ENCODE data around the gene DDIT4L.
"Not testable (repeated sequence)": the region's sequence is repeated elsewhere in the genome, so short reads cannot be mapped to it uniquely, and the experiment has no call there.

Gene DDIT4L

DNA sequence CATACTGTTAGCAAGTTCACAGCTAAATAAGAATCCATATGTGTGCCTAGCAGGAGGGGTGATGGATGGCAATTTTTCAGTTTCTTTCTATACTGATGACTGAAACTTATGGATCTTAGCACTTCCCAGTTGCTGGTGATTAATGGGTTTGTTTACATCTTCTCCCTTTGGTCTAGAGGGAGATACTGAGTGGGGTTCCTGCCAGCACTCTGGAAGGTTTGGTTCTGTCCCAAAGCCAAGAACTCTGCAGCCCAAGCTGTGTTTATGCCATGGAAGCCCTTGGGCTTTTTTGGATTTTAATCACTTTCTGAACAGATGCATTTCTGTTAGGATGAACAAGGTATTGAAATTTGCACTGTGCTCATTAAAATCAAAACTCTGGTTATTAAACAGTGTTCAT, 43.5 kb downstream of the DDIT4L start:
- Histone ChIP-seq H3K56ac (ENCODE audit: low read length) (no peak overlapping the region), H4K8ac (ENCODE audit: low read depth, low read length) (no peak overlapping the region), H3K79me2 (ENCODE audit: control insufficient read depth, insufficient read depth, low read length) (no peaks in the 10 kb centered on the region), H3K9ac (ENCODE audit: low read length) (no peak overlapping the region), H4K5ac (ENCODE audit: low read length) (no peak overlapping the region), H2BK15ac (replicated peaks; ENCODE audit: low read depth) (no peak overlapping the region), H3K18ac (ENCODE audit: low read length) (no peak overlapping the region), H3K23ac (ENCODE audit: low read length) (no peak overlapping the region), H3K4ac (ENCODE audit: low read depth, low read length) (no peak overlapping the region), H2BK5ac (ENCODE audit: low read length) (no peak overlapping the region), H3K4me3 (ENCODE audit: low read length) (no peak overlapping the region), H2AK5ac (ENCODE audit: low read length) (no peak overlapping the region), H3K27me3 (ENCODE audit: insufficient read depth, low read length, poor library complexity) (no peaks in the 10 kb centered on the region), H3K36me3 (ENCODE audit: control insufficient read depth, insufficient read depth, low read length) (no peaks in the 10 kb centered on the region), H2BK120ac (ENCODE audit: low read depth, low read length) (no peak overlapping the region), H3K79me1 (ENCODE audit: low read length) (no peaks in the 10 kb centered on the region), H3K27ac (ENCODE audit: low read depth, low read length) (no peak overlapping the region), H3K4me1 (ENCODE audit: control insufficient read depth, low read depth, low read length) (no peaks in the 10 kb centered on the region), H3K4me2 (ENCODE audit: low read length) (no peak overlapping the region)
- no peak for DNase-seq

DNA sequence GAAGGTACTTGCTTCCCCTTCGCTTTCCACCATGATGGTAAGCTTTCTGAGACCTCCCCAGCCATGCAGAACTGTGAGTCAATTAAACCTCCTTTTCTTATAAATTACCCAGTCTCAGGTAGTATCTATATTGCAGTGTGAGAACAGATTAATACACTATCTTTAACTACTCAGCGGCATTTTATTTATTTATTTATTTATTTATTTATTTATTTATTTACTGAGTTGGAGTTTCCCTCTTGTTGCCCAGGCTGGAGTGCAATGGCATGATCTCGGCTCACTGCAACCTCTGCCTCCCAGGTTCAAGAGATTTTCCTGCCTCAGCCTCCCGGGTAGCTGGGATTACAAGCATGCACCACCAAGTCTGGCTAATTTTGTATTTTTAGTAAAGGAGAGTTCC, 52.9 kb downstream of the DDIT4L start:
- not testable (repeated sequence) for DNase-seq; H2AK5ac ChIP-seq (ENCODE audit: low read length); H3K79me2 ChIP-seq (ENCODE audit: control insufficient read depth, insufficient read depth, low read length); H3K27ac ChIP-seq (ENCODE audit: low read depth, low read length); H3K18ac ChIP-seq (ENCODE audit: low read length); H3K79me1 ChIP-seq (ENCODE audit: low read length); H3K23ac ChIP-seq (ENCODE audit: low read length); H2BK5ac ChIP-seq (ENCODE audit: low read length); H3K56ac ChIP-seq (ENCODE audit: low read length); H4K8ac ChIP-seq (ENCODE audit: low read depth, low read length); H3K4me1 ChIP-seq (ENCODE audit: control insufficient read depth, low read depth, low read length); H3K9ac ChIP-seq (ENCODE audit: low read length); H4K5ac ChIP-seq (ENCODE audit: low read length); H2BK120ac ChIP-seq (ENCODE audit: low read depth, low read length); H3K27me3 ChIP-seq (ENCODE audit: insufficient read depth, low read length, poor library complexity); H3K36me3 ChIP-seq (ENCODE audit: control insufficient read depth, insufficient read depth, low read length); H2BK15ac ChIP-seq (replicated peaks; ENCODE audit: low read depth); H3K4me2 ChIP-seq (ENCODE audit: low read length); H3K4me3 ChIP-seq (ENCODE audit: low read length); H3K4ac ChIP-seq (ENCODE audit: low read depth, low read length)
- WGBS (ENCODE audit: extremely low coverage, insufficient coverage, low lambda C conversion rate) = no CpG with 5 or more reads among the region's 4 CpGs
